Stimulated activated CD8-positive, alpha-beta memory T cell treated with anti-CD3 and anti-CD28 coated beads, Interleukin-12 subunit alpha, Interleukin-12 subunit beta, amount 100 ng/mL, for 1 hour (primary cell): ENCODE results near the gene MOB2.
"Not testable (repeated sequence)": the region's sequence is repeated elsewhere in the genome, so short reads cannot be mapped to it uniquely, and the experiment has no call there.

Experiments used
- DNase-seq: peaks from one replicate; pipeline ENCODE4 v3.0.0-alpha.2; 2020; ENCODE audit warnings: low read depth

Gene MOB2

GRCh38 chr11:1439341-1439740, 47.2 kb downstream of the MOB2 start:
- DNase-seq, result no peak

- no peak for DNase-seq
Observed at GRCh38 chr11:1438967-1439330, 47.6 kb downstream of the MOB2 start.

GRCh38 chr11:1438261-1438966, 48.2 kb downstream of the MOB2 start:
- no peak for DNase-seq

- DNase-seq, result no peak
Observed at GRCh38 chr11:1437500-1437899, 49.1 kb downstream of the MOB2 start.

- DNase-seq, result no peak
Observed at GRCh38 chr11:1436468-1437039, 50.0 kb downstream of the MOB2 start.

GRCh38 chr11:1435820-1436467, 50.6 kb downstream of the MOB2 start:
- no peak for DNase-seq

- DNase-seq, result not testable (repeated sequence)
Observed at GRCh38 chr11:1435479-1435819, 51.1 kb downstream of the MOB2 start.

- no peak for DNase-seq
Observed at GRCh38 chr11:1433977-1434640, 52.5 kb downstream of the MOB2 start.

- no peak for DNase-seq
Observed at GRCh38 chr11:1433568-1433967, 53.0 kb downstream of the MOB2 start.

- no peak for DNase-seq
Observed at GRCh38 chr11:1428762-1429316, 57.7 kb downstream of the MOB2 start.

- DNase-seq, result no peak
Observed at GRCh38 chr11:1425439-1425838, 61.1 kb downstream of the MOB2 start.

GRCh38 chr11:1425006-1425405, 61.6 kb downstream of the MOB2 start:
- no peak for DNase-seq

GRCh38 chr11:1423406-1423805, 63.2 kb downstream of the MOB2 start:
- not testable (repeated sequence) for DNase-seq

- DNase-seq, result no peak
Observed at GRCh38 chr11:1422981-1423380, 63.6 kb downstream of the MOB2 start.

GRCh38 chr11:1422481-1422880, 64.1 kb downstream of the MOB2 start:
- no peak for DNase-seq

GRCh38 chr11:1421291-1421690, 65.3 kb downstream of the MOB2 start:
- DNase-seq, result no peak

- DNase-seq, result no peak
Observed at GRCh38 chr11:1419811-1420210, 66.8 kb downstream of the MOB2 start.
